Rectal smooth muscle tissue (tissue), 1 donor: Measurements from ENCODE around the gene TMEM86B.

Experiments
- H3K27ac ChIP-seq: one replicate; pipeline ENCODE4 v1.7.0; 2013; ENCODE audit warnings: low read depth, low read length, inconsistent platforms
- H3K27me3 ChIP-seq: one replicate; pipeline ENCODE4 v1.7.0; 2013; ENCODE audit warnings: low read length; ENCODE audit not compliant: control insufficient read depth, insufficient read depth
- H3K36me3 ChIP-seq: one replicate; pipeline ENCODE4 v1.7.0; 2013; ENCODE audit warnings: low read length; ENCODE audit not compliant: control insufficient read depth, insufficient read depth
- H3K4me1 ChIP-seq: one replicate; pipeline ENCODE4 v1.7.0; 2013; ENCODE audit warnings: low read length; ENCODE audit not compliant: control insufficient read depth, insufficient read depth
- H3K4me3 ChIP-seq: one replicate; pipeline ENCODE4 v1.7.0; 2013; ENCODE audit warnings: low read length
- H3K9ac ChIP-seq: one replicate; pipeline ENCODE4 v1.7.0; 2013; ENCODE audit warnings: low read length

Gene TMEM86B

GRCh38 chr19:55265173-55265572, 36.6 kb upstream of the TMEM86B start:
- H3K4me3 ChIP-seq: no peak overlapping the region

GRCh38 chr19:55264531-55264930, 36.0 kb upstream of the TMEM86B start:
- no peak overlapping the region for H3K9ac ChIP-seq
- H3K27ac ChIP-seq: no peak overlapping the region

More at GRCh38 chr19:55265173-55265572, 36.6 kb upstream of the TMEM86B start:
- Histone ChIP-seq H3K9ac (no peak overlapping the region), H3K36me3 (peaks cover 10% of the 10 kb centered on the region), H3K27ac (no peak overlapping the region), H3K4me1 (no peaks in the 10 kb centered on the region), H3K27me3 (no peaks in the 10 kb centered on the region)

GRCh38 chr19:55262359-55262758, 33.8 kb upstream of the TMEM86B start:
- Histone ChIP-seq H3K36me3 (peaks cover 7% of the 10 kb centered on the region), H3K9ac (no peak overlapping the region), H3K4me3 (no peak overlapping the region), H3K4me1 (peaks cover 5% of the 10 kb centered on the region), H3K27ac (no peak overlapping the region), H3K27me3 (no peaks in the 10 kb centered on the region)

More at GRCh38 chr19:55264531-55264930, 36.0 kb upstream of the TMEM86B start:
- Histone ChIP-seq H3K4me1 (peaks cover 5% of the 10 kb centered on the region), H3K4me3 (no peak overlapping the region), H3K36me3 (peaks cover 10% of the 10 kb centered on the region), H3K27me3 (no peaks in the 10 kb centered on the region)

GRCh38 chr19:55261671-55262126, 33.1 kb upstream of the TMEM86B start:
- Histone ChIP-seq H3K4me3 (no peak overlapping the region), H3K27ac (no peak overlapping the region), H3K27me3 (no peaks in the 10 kb centered on the region), H3K4me1 (peaks cover 5% of the 10 kb centered on the region), H3K9ac (no peak overlapping the region), H3K36me3 (peaks cover 7% of the 10 kb centered on the region)

GRCh38 chr19:55259540-55260210, 31.1 kb upstream of the TMEM86B start:
- H3K27ac ChIP-seq: peak overlapping the region; percentile 89
- peak overlapping the region; percentile 6 for H3K9ac ChIP-seq
- H3K4me3 ChIP-seq: peak overlapping the region; percentile 63
- peaks cover 7% of the 10 kb centered on the region for H3K36me3 ChIP-seq
- H3K27me3 ChIP-seq: no peaks in the 10 kb centered on the region
- H3K4me1 ChIP-seq: peaks cover 5% of the 10 kb centered on the region

- Histone ChIP-seq H3K27me3 (no peaks in the 10 kb centered on the region), H3K36me3 (peaks cover 7% of the 10 kb centered on the region), H3K9ac (peak within 1 kb of the TSS; percentile 89), H3K4me3 (peak within 1 kb of the TSS; percentile 97), H3K4me1 (peaks cover 5% of the 10 kb centered on the region), H3K27ac (peak within 1 kb of the TSS; percentile 89)
Observed at GRCh38 chr19:55258828-55259539, 30.4 kb upstream of the TMEM86B start, which contains the start of gene PPP6R1. TSS of gene PPP6R1 (minus strand) at chr19:55259017. CDS start at chr19:55247103, 11,914 bp downstream.

- Histone ChIP-seq H3K4me3 (peak overlapping the region; percentile 97), H3K27ac (peak overlapping the region; percentile 85), H3K4me1 (peaks cover 5% of the 10 kb centered on the region), H3K36me3 (peaks cover 7% of the 10 kb centered on the region), H3K27me3 (no peaks in the 10 kb centered on the region), H3K9ac (peak overlapping the region; percentile 89)
Observed at GRCh38 chr19:55258476-55258827, 29.9 kb upstream of the TMEM86B start.

- H3K4me3 ChIP-seq: peak overlapping the region; percentile 97
- peaks cover 7% of the 10 kb centered on the region for H3K36me3 ChIP-seq
- H3K27ac ChIP-seq: peak overlapping the region; percentile 19
- no peaks in the 10 kb centered on the region for H3K27me3 ChIP-seq
- peak overlapping the region; percentile 66 for H3K9ac ChIP-seq
- H3K4me1 ChIP-seq: peaks cover 5% of the 10 kb centered on the region
Observed at GRCh38 chr19:55257461-55258420, 29.2 kb upstream of the TMEM86B start.

GRCh38 chr19:55256562-55257460, 28.2 kb upstream of the TMEM86B start:
- Histone ChIP-seq H3K27ac (no peak overlapping the region), H3K36me3 (peaks cover under 1% of the 10 kb centered on the region), H3K4me1 (peaks cover 5% of the 10 kb centered on the region), H3K4me3 (peak overlapping the region; percentile 97), H3K9ac (no peak overlapping the region), H3K27me3 (no peaks in the 10 kb centered on the region)

GRCh38 chr19:55255618-55256423, 27.3 kb upstream of the TMEM86B start:
- Histone ChIP-seq H3K27me3 (no peaks in the 10 kb centered on the region), H3K4me1 (peaks cover 5% of the 10 kb centered on the region), H3K4me3 (peak overlapping the region; percentile 97)

GRCh38 chr19:55254625-55254977, 26.0 kb upstream of the TMEM86B start:
- Histone ChIP-seq H3K27ac (no peak overlapping the region), H3K4me3 (peak overlapping the region; percentile 50), H3K9ac (peak overlapping the region; percentile 53), H3K4me1 (peaks cover under 1% of the 10 kb centered on the region), H3K36me3 (no peaks in the 10 kb centered on the region), H3K27me3 (no peaks in the 10 kb centered on the region)

More at GRCh38 chr19:55255618-55256423, 27.3 kb upstream of the TMEM86B start:
- no peak overlapping the region for H3K27ac ChIP-seq
- peak overlapping the region; percentile 18 for H3K9ac ChIP-seq
- no peaks in the 10 kb centered on the region for H3K36me3 ChIP-seq
